Activated T-helper 1 cell treated with anti-CD3 and anti-CD28 coated beads, Interleukin-2, amount 50 U/mL, for 16 hours (primary cell): Measurements from ENCODE around the gene IPMK.
"Not testable (repeated sequence)": the region's sequence is repeated elsewhere in the genome, so short reads cannot be mapped to it uniquely, and the experiment has no call there.

Experiments used
- DNase-seq, 2 donors: peaks; one replicate each; pipeline ENCODE4 v3.0.0-alpha.2; 2020; ENCODE audit warnings: low read depth in 1 of 2, low spot score in 1 of 2

The IPMK gene

GRCh38 chr10:58229856-58230255 lies 37.8 kb downstream of the IPMK start:
- not testable (repeated sequence) for DNase-seq

DNA sequence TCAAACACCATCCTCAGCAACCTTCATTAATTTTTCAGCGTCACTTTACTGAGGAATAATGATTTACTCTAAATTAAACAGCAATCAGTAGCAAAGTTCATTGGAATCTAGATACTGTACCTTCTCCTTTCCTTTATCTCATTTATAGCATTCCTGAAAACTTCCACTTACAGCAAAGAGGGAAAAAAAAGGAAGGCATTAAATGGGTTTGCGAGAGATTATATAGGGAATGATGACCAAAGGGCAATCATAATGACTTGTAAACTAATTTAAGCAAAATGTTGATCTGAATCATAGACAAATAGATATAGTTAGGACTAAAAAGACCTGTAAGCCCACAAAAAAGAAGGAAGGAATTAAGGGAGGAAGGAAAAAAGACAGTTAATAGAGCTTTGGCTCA lies 42.0 kb downstream of the IPMK start:
- DNase-seq: no peak

DNA sequence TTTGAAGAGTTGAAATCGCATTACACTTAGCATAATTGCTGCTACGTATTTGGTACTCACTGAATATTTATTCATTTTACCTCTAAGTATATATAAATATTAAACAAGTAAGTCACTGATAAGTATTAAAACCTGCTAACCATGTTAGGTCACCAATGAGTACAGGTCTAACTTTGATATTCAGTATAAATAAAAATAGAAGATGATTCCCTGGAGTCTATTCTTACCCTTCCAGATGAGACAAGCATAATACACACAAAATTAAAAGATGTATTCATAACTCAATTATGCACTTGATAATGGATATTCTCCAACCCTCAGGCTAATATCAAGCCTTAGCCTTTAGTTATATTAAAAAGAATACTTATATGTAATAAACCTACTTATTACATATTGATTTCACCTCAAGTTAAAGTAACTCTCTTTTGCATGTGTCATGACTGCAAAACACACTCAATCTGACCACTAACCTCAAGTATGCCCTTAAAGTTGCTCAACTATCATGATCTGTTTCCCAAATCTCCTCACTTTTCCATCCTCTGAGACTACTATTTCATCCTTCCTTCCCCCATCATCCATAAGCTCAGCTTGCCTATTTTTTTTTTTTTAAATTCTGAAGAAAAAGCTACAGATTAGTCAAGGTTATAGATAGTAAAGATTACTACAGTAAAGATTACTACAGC lies 46.8 kb downstream of the IPMK start:
- DNase-seq: no peak

DNA sequence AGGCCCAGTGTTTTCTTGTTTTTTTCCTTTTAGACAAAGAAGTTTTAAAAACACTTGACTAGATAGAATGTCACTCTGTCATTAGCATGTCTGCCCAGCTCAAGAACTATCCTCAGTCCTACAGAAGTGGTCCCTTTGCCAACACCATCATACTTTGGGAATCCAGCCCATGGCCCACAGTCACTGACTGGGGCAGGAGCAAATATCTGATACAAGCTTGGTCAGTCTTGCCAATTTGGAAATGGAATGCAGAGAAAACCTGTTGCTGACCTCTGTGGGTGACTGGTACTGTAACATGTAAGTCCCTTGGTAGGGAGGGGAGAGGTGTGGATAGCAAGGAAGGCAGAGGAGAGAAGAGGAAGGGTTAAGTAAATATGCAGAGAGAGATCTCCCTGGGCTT lies 47.8 kb downstream of the IPMK start:
- DNase-seq: no peak

- DNase-seq: no peak
Measured at GRCh38 chr10:58217612-58218011, 50.1 kb downstream of the IPMK start.

DNA sequence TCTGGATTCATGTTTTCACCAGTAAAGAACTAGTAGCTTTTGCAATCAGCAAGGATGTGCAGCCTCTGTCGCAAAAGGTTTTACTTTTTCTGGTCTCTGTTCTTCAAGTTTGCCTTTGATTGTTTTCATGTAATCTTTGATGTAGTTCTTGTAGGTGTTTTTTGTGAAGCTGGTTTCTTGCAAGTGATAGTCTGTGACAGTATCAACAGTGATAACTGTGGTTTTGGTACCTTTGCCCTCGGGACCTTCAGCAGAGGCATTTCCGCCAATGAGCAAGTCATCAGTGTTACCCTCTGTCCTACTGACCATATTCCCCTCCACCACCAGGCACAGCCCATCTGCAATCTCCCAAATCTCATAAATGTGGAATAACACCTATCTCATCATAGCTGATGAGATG lies 55.1 kb downstream of the IPMK start:
- DNase-seq: no peak

DNA sequence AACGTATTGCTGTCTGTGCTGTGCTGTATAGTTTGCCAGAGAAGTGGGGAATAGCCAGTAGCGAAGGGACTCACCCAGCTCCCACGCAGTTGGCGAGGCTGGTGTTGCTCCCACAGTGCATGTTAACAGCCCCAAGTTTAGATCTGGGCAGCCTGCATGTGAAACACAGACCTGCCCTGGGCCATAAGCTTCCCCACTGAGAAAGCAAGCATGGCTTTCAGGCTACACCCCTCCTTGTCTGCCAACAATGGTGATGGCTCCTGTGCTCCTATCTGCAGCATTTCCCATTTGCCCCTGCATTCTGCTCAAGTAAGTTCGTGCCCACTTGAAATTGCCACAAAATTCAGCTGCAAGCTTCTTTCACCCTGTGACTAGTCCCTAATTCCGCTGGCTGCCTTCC lies 57.5 kb downstream of the IPMK start:
- no peak for DNase-seq

GRCh38 chr10:58209669-58210068 lies 58.0 kb downstream of the IPMK start:
- no peak for DNase-seq

- DNase-seq: no peak
Measured at GRCh38 chr10:58206251-58206650, 61.4 kb downstream of the IPMK start.

GRCh38 chr10:58201704-58202103 lies 66.0 kb downstream of the IPMK start:
- DNase-seq: no peak

DNA sequence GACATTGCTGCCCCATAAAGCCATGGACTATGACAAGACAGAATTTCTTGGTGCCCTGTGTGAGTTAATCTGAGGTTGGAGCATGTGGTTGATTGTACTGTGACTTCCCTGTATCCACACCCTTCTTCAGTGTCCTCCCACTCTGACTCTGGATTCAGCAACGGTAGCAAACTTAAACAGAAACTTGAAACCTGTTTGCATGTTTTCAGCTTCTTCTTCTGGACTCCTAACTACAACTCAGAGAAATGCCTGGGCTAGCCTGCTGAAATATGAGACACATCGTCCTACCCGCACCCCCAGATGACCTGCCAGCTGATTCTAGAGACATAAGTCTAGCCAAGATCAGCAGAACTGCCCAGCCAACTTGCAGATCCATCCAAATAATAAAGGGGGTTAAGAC lies 78.4 kb downstream of the IPMK start:
- DNase-seq: no peak

DNA sequence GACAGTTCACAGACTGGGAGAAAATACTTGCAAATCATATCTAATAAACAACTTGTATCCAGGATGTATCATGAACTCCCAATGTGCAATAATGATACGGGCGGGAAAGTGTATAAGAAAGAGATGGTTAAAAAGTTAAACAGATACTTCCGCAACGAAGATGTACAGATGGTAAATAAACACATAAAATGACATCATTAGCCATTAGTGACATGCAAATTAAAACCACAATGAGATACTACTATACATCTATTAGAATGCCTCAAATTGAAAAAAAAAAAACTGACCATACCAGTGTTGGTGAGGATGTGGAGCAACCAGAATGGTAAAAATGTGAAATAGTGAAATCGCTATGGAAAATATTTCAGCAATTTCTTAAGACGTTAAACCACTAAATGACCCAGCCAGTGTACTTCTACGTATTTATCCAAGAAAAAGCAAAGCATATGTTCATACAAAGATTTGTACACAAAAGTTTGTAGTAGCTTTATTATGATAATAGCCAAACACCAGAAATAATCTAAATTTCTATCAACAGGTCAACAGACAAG lies 83.5 kb downstream of the IPMK start:
- DNase-seq: no peak

DNA sequence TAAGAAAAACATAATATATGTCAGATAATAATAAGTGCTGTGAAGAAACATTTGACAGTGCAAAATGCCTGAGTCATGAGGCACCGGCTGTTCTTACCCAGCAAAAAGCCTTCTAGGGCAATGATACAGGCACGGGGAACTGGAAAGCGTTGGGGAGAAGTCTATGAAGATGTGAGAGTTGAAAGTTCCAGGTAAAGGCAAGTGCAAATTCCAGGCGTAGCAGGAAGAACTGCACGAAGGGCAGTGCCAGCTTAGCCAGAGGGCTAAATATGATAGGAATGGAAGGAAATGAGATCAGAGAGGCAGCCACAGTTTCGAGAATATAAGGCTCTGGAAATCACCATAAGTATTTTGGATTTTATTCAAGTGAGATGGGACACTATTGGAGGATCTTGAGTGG lies 87.0 kb downstream of the IPMK start:
- DNase-seq: no peak

- DNase-seq: no peak
Measured at GRCh38 chr10:58179238-58179637, 88.5 kb downstream of the IPMK start.

DNA sequence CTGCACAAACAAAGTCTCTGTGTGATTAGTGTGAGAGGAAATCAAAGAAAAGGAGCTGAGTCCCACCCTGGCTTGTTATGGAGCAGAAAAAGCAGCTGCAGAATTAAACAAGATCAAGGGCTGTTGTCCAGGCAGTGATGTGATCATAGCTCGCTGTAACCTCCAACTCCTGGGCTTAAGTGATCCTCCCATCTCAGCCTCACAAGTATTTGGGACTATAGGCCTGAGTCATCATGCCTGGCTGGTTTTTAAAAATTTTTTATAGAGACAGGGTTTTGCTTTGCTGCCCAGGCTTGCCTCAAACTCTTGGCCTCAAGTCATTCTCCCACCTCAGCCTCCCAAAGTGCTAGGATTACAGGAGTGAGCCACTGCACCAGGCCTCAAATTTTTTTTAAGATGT lies 88.9 kb downstream of the IPMK start:
- no peak for DNase-seq

DNA sequence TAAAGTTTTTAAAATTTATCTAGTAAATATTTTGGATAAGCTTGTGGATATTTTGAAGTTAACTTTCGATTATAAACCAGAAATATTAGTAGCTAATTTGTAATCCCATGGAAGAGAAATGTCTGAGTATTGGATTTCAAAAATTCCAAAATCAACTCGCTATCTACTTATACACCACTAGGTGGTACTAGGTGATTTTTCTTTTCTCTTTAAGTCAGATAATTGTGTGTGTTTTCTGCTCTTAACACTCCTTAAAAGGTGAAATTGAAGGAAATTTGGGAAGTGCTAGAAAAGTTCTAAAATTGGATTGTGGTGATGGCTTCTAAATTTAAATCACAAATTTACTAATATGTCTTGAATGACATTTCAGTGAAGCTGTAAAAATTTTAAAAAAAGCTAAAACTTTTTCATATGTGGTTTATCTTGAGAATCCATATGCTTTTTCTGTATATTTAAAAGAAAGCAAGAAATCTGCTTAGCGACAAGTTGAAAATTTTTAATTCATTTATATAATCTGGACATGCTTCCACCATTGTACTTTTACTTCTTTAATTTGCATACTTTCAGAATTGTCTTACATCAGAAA lies 90.2 kb downstream of the IPMK start:
- DNase-seq: no peak

- DNase-seq: no peak
Measured at GRCh38 chr10:58175990-58176900, 91.4 kb downstream of the IPMK start.

- DNase-seq: no peak
Measured at GRCh38 chr10:58174831-58175230, 92.9 kb downstream of the IPMK start.

DNA sequence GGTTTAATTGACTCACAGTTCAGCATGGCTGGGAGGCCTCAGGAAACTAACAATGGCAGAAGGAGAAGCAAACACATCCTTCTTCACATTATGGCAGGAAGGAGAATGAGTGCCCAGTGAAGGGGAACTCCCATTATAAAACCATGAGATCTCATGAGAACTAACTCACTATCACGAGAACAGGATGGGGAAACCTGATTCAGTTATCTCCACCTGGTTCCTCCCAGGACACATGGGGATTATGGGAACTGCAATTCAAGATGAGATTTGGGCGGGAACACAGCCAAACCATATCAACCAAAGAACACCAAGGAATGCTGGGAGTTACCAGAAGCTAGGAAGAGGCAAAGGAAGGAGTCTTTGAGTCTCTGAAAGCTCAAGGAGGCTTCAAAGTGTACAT lies 94.3 kb downstream of the IPMK start:
- DNase-seq: no peak

- no peak for DNase-seq
Measured at GRCh38 chr10:58171146-58171545, 96.5 kb downstream of the IPMK start.

GRCh38 chr10:58164517-58164916 lies 103.2 kb downstream of the IPMK start:
- no peak for DNase-seq

- DNase-seq: no peak
Measured at GRCh38 chr10:58158806-58159205, 108.9 kb downstream of the IPMK start.
